Activated CD8-positive, alpha-beta T cell treated with anti-CD3 and anti-CD28 coated beads for 36 hours (primary cell): ENCODE results near the gene TAB2. TPM values are rescaled to one million over a fixed set of nuclear protein-coding genes. Genes with fewer than 3 reads are reported as not detected.

Source experiments
- ATAC-seq: fragments of 200-7000 bp; cut with Tn5 transposase; one replicate; pipeline ENCODE4 v1.10.0; 2021; ENCODE audit warnings: mild to moderate bottlenecking, moderate library complexity
- CTCF ChIA-PET: fragments of 350-600 bp; sonication (Branson Sonifier 250); formaldehyde crosslinking; loops from one replicate; lab custom pipeline; 2021; ENCODE audit warnings: antibody characterized with exemption; lab: Charles Lee
- POLR2A ChIA-PET: fragments of 350-600 bp; sonication (Branson Sonifier 250); formaldehyde crosslinking; loops from one replicate; lab custom pipeline; 2021; ENCODE audit warnings: antibody characterized with exemption; lab: Charles Lee
- DNase-seq: peaks from one replicate; pipeline ENCODE4 v3.0.0-alpha.2; 2020
- H3K27ac Mint-ChIP-seq: one replicate; pipeline ENCODE4 v1.8.0; 2021; ENCODE audit warnings: mild to moderate bottlenecking, mixed read lengths
- H3K27me3 Mint-ChIP-seq: one replicate; pipeline ENCODE4 v1.8.0; 2021; ENCODE audit warnings: mixed read lengths
- H3K36me3 Mint-ChIP-seq: one replicate; pipeline ENCODE4 v1.8.0; 2021; ENCODE audit warnings: low read depth, mixed read lengths
- H3K4me1 Mint-ChIP-seq: one replicate; pipeline ENCODE4 v1.8.0; 2021; ENCODE audit warnings: low read depth, mixed read lengths
- H3K4me3 Mint-ChIP-seq: one replicate; pipeline ENCODE4 v1.8.0; 2021; ENCODE audit warnings: mild to moderate bottlenecking, moderate library complexity, mixed read lengths
- H3K9me3 Mint-ChIP-seq: one replicate; pipeline ENCODE4 v1.8.0; 2021; ENCODE audit warnings: mixed read lengths
- CTCF ChIP-seq: fragments of 200-600 bp; IDR thresholded peaks from one replicate; pipeline ENCODE4 v1.8.0; 2022; ENCODE audit warnings: antibody characterized with exemption, mild to moderate bottlenecking
- intact Hi-C: fragments of 100-400 bp; cut with micrococcal nuclease; formaldehyde crosslinking; loops from one replicate; pipeline ENCODE4 v1.10.0; 2022
- total RNA-seq, 2 experiments: library from RNA; stranded (reverse); gene quantifications; one replicate each; pipeline ENCODE4 v1.2.3, GENCODE V29; 2021

Gene TAB2
- total RNA-seq, 2 experiments from 2014 or later = 64.8 to 69.1 TPM

- H3K4me1 Mint-ChIP-seq = peaks cover 90% of the 10 kb centered on the region
- CTCF ChIA-PET = interaction anchor here (1.2 to 3.1 kb wide), 4 partner anchors 12 to 268 kb away, joined by 3 to 13 read pairs (median 6); no protein-coding TSS in a partner anchor
- TF ChIP-seq CTCF = no peak
- H3K27me3 Mint-ChIP-seq = no peaks in the 10 kb centered on the region
- H3K36me3 Mint-ChIP-seq = peaks cover 42% of the 10 kb centered on the region
- intact Hi-C loops = loop anchor here (5.0 kb wide), 1 partner anchor 302 kb away; no protein-coding TSS in a partner anchor
- ATAC-seq = no peak
- POLR2A ChIA-PET = interaction anchor here (0.5 to 3.1 kb wide), 7 partner anchors 10 to 268 kb away, joined by 3 to 23 read pairs (median 4); partner anchors contain the start of gene TAB2
- DNase-seq = no peak
- H3K27ac Mint-ChIP-seq = peak overlapping the region; percentile 87
- peaks cover 4% of the 10 kb centered on the region for H3K9me3 Mint-ChIP-seq
- no peak overlapping the region for H3K4me3 Mint-ChIP-seq
Measured at GRCh38 chr6:149334682-149335160, 17.2 kb downstream of the TAB2 start.

- peak; percentile 91 for ATAC-seq
- ChIA-PET POLR2A (interaction anchor here (0.9 to 3.1 kb wide), 8 partner anchors 9 to 275 kb away, joined by 3 to 23 read pairs (median 4); no protein-coding TSS in a partner anchor), CTCF (interaction anchor here (1.8 kb wide), 1 partner anchor 254 kb away, joined by 5 read pairs; no protein-coding TSS in a partner anchor)
- Mint-ChIP-seq H3K9me3 (peaks cover 4% of the 10 kb centered on the region), H3K4me3 (peak overlapping the region; percentile 45), H3K36me3 (peaks cover 38% of the 10 kb centered on the region), H3K27me3 (no peaks in the 10 kb centered on the region), H3K4me1 (peaks cover 87% of the 10 kb centered on the region), H3K27ac (peak overlapping the region; percentile 95)
- peak; percentile 82 for DNase-seq
- no peak for TF ChIP-seq CTCF
- intact Hi-C loops = loop anchor here (5.0 kb wide), 1 partner anchor 304 kb away; no protein-coding TSS in a partner anchor
Measured at GRCh38 chr6:149335924-149336608, 18.6 kb downstream of the TAB2 start.

DNA sequence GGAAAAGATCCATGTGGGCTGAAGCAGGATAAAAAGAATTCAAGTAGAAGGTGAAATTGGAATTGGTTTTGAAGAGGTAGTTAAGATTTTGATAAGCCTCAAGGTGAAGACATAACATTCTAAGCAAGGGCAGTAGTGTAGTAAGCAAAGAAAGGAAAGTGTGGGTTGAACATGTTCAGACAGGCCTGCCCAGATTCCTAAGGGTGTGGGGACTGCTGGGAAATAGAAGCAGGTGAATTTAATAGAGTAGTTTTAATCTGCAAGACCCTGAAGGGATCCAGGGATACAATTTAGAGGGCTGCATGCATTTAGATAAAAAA is 19.1 kb downstream of the TAB2 start:
- intact Hi-C loops = loop anchor here (5.0 kb wide), 1 partner anchor 304 kb away; no protein-coding TSS in a partner anchor
- DNase-seq = no peak
- peak overlapping the region; percentile 45 for H3K4me3 Mint-ChIP-seq
- ChIA-PET CTCF (interaction anchor here (0.7 to 1.8 kb wide), 2 partner anchors 254 to 304 kb away, joined by 3 to 5 read pairs; no protein-coding TSS in a partner anchor), POLR2A (interaction anchor here (0.9 to 1.7 kb wide), 7 partner anchors 8 to 275 kb away, joined by 3 to 5 read pairs (median 4); no protein-coding TSS in a partner anchor)
- peaks cover 37% of the 10 kb centered on the region for H3K36me3 Mint-ChIP-seq
- no peaks in the 10 kb centered on the region for H3K27me3 Mint-ChIP-seq
- no peak for ATAC-seq
- H3K4me1 Mint-ChIP-seq = peaks cover 87% of the 10 kb centered on the region
- peak overlapping the region; percentile 95 for H3K27ac Mint-ChIP-seq
- H3K9me3 Mint-ChIP-seq = peaks cover 4% of the 10 kb centered on the region
- TF ChIP-seq CTCF = no peak

DNA sequence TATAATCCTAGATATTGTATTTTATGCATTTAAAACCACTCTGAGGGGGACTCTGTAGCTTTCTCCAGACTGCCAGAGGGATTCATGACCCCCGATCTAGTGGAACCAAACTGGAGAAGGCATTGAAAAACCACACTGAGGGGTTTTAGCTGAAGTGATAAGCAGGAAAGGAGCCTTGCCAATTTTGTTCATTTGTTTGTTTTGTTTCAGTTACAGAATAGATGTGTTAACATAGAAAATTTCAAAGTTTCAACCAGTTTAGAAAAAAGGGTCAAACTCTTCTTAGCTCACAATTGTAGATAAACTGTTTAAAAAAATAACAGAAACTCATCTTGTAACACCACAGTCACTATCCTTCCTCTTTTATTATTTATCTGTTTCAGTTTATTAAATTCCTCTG is 19.8 kb downstream of the TAB2 start:
- CTCF ChIA-PET = interaction anchor here (0.7 to 1.8 kb wide), 7 partner anchors 9 to 305 kb away, joined by 3 to 5 read pairs (median 3); no protein-coding TSS in a partner anchor
- H3K36me3 Mint-ChIP-seq = peaks cover 37% of the 10 kb centered on the region
- DNase-seq (no peak), ATAC-seq (no peak)
- POLR2A ChIA-PET = interaction anchor here (1.1 to 2.4 kb wide), 2 partner anchors 14 to 20 kb away, joined by 3 to 11 read pairs; partner anchors contain the start of gene TAB2
- peaks cover 87% of the 10 kb centered on the region for H3K4me1 Mint-ChIP-seq
- peaks cover 4% of the 10 kb centered on the region for H3K9me3 Mint-ChIP-seq
- intact Hi-C loops = loop anchor here (5.0 kb wide), 1 partner anchor 305 kb away; no protein-coding TSS in a partner anchor
- TF ChIP-seq CTCF = no peak
- no peaks in the 10 kb centered on the region for H3K27me3 Mint-ChIP-seq
- peak overlapping the region; percentile 80 for H3K27ac Mint-ChIP-seq
- H3K4me3 Mint-ChIP-seq = no peak overlapping the region
